Fibroblast of the aortic adventitia (primary cell): ENCODE results near the gene IP6K3. TPM values are rescaled to one million over a fixed set of nuclear protein-coding genes. Genes with fewer than 3 reads are reported as not detected.

Experiments
- DNase-seq: peaks from one replicate; pipeline ENCODE4 v3.0.0-alpha.2; 2010; ENCODE audit warnings: low read depth
- H3K4me3 ChIP-seq: 2 replicates; pipeline ENCODE4 v1.5.1; 2011; ENCODE audit warnings: low read depth, mild to moderate bottlenecking, control low read depth, low read length, moderate library complexity
- CTCF ChIP-seq: IDR thresholded peaks from 2 replicates; pipeline ENCODE4 v1.5.1; 2011; ENCODE audit warnings: mild to moderate bottlenecking, low read length, control low read depth, inconsistent platforms; ENCODE audit not compliant: insufficient read depth
- total RNA-seq: library from RNA; depleted of rRNA; stranded (reverse); fragments of >200 nt; gene quantifications from 2 replicates; pipeline ENCODE4 v1.2.3, GENCODE V29; 2012; ENCODE audit warnings: low replicate concordance

The IP6K3 gene
- total RNA-seq, 1 donor, result not detected

DNA sequence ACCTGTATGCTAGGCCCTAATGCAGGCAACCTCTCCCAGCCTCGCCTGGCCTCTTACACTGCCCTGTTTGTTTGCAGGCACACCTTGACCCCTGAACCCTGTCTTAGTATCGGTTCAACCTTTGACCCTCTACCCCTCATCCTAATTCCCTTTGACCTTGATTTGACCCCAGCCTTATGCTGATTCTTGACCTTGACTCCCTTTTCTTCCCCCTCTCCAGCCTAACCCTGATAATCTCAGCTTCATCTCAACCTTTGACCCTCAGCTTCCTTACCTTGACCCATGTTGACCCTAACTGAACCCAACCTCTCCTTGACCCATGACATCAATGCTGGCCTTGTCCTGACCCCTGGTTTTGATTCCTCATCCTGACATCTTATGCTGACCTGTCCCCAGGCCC, 69.0 kb downstream of the IP6K3 start:
- DNase-seq, result no peak
- no peak overlapping the region for H3K4me3 ChIP-seq
- no peak for TF ChIP-seq CTCF

DNA sequence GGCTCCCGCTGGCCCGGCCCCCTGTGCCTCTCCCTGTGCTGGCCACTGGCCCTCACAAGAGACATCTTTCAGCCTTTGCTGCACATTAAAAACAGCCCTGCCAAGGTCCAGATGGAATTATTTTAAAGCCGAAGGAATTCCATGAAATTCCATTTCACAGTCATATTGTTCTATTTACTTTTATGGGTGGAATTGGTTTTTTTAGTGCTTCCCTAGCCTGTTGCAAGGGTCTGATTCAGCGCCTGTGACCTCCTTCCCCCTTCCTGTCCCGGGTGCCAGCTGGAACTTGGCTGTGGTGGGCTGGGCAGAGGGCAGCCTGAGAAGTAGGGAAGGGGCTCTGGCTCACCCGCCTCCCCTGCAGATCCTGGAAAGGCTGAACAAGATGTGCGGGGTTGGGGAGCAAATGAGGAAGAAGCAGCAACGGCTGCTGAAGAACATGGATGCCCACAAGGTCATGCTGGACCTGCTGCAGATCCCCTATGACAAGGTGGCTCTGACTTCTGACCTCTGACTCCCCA, 69.5 kb downstream of the IP6K3 start:
- DNase-seq, result peak; percentile 55
- no peak overlapping the region for H3K4me3 ChIP-seq
- TF ChIP-seq CTCF, result no peak

GRCh38 chr6:33676416-33677142, 70.1 kb downstream of the IP6K3 start:
- DNase-seq, result no peak
- no peak overlapping the region for H3K4me3 ChIP-seq
- TF ChIP-seq CTCF, result no peak

DNA sequence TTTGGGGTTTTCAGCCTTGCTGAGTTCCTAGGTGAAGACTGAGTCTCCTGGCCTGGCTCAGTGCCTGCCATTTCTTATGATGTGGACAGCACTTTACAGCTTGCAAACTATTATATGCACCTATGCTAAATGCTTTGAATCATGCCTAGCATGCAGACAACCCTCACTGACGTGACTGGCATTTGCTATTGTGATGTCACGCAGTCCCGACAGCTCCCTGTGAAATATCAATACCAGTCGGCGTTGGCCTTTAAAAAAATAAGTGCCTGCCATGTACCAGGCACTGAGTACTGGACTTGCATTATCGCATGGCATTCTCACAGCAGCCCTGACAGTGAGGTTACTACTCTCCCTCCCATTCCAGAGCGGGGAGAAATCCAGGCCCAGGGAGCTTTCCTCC, 70.7 kb downstream of the IP6K3 start:
- no peak for TF ChIP-seq CTCF
- DNase-seq, result no peak

GRCh38 chr6:33673851-33674250, 72.9 kb downstream of the IP6K3 start:
- no peak for DNase-seq
- no peak overlapping the region for H3K4me3 ChIP-seq
- no peak for TF ChIP-seq CTCF

More for the DNA sequence above, 70.7 kb downstream of the IP6K3 start:
- H3K4me3 ChIP-seq, result no peak overlapping the region

DNA sequence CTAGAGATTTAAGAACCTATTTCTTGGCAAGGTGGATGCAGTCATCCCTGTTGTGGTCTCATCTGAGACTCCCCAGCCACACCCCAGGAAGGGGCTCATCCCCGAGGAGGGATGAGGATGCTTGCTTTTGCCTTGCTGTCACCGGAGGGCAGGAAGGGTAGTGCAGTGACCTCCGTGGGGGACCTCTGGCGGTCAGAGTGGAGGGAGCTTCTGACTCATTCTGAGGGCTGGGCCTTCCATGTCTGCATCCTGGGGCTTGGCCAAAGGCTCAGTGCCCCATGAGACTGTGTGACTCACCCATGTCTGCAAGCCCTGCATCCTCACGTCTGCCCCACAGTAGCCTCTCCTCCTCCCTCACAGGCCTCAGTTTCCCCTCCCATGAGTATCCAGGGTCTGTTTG, 73.9 kb downstream of the IP6K3 start:
- peak; percentile 96 for DNase-seq
- peak; percentile 71 for TF ChIP-seq CTCF
- no peak overlapping the region for H3K4me3 ChIP-seq

DNA sequence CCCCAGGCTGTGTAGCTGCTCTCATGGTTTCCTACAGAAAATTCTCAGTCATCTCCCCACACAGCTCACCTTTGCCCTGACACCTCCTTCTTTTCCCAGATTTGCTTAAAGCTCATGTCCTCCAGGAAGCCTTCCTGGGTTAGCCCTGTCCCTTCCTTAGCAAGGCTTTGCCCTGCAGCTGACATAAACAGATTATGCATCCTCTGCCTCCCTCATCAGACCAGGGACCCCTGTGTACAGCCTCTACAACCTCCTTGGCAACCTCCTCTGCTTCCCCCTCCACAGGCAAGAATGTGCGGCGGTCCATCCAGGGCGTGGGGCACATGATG, 75.0 kb downstream of the IP6K3 start:
- DNase-seq, result no peak
- H3K4me3 ChIP-seq, result no peak overlapping the region
- TF ChIP-seq CTCF, result no peak
